KMS-11 (cell line): ENCODE data around the gene UBE3B.

Source experiments
- H2AFZ ChIP-seq: fragments of 200-600 bp; sonication (generic); 2 replicates; pipeline ENCODE4 v1.6.1; 2016; ENCODE audit warnings: antibody characterized with exemption, mixed run types, low read depth
- H3K27ac ChIP-seq: fragments of 200-600 bp; sonication (generic); 2 replicates; pipeline ENCODE4 v1.6.1; 2016; ENCODE audit warnings: mild to moderate bottlenecking, mixed run types
- H3K27me3 ChIP-seq: fragments of 200-600 bp; sonication (generic); 2 replicates; pipeline ENCODE4 v1.6.1; 2017; ENCODE audit warnings: mild to moderate bottlenecking, low read depth, mixed run types, moderate library complexity; ENCODE audit not compliant: insufficient read depth
- H3K36me3 ChIP-seq: fragments of 200-600 bp; sonication (generic); 2 replicates; pipeline ENCODE4 v1.6.1; 2017; ENCODE audit warnings: mild to moderate bottlenecking, mixed run types; ENCODE audit not compliant: insufficient read depth
- H3K4me1 ChIP-seq: fragments of 200-600 bp; sonication (generic); 2 replicates; pipeline ENCODE4 v1.6.1; 2016; ENCODE audit warnings: mild to moderate bottlenecking, low read depth, mixed run types; ENCODE audit not compliant: poor library complexity, severe bottlenecking
- H3K4me2 ChIP-seq: fragments of 200-600 bp; sonication (generic); 2 replicates; pipeline ENCODE4 v1.7.0; 2016; ENCODE audit warnings: mild to moderate bottlenecking, mixed run types
- H3K4me3 ChIP-seq: fragments of 200-600 bp; sonication (generic); IDR thresholded peaks from 2 replicates; pipeline ENCODE4 v1.6.1; 2017; ENCODE audit warnings: low read depth, low read length, mixed read lengths; ENCODE audit not compliant: insufficient read depth
- H3K79me2 ChIP-seq: fragments of 200-600 bp; sonication (generic); 2 replicates; pipeline ENCODE4 v1.6.1; 2016; ENCODE audit warnings: low read depth, mixed run types; ENCODE audit not compliant: insufficient read depth
- H3K9ac ChIP-seq: fragments of 200-600 bp; sonication (generic); 2 replicates; pipeline ENCODE4 v1.6.1; 2016; ENCODE audit warnings: mild to moderate bottlenecking, mixed run types
- H4K20me1 ChIP-seq: fragments of 200-600 bp; sonication (generic); 2 replicates; pipeline ENCODE4 v1.6.1; 2016; ENCODE audit warnings: mild to moderate bottlenecking, mixed run types; ENCODE audit not compliant: insufficient read depth
- CTCF ChIP-seq: fragments of 200-600 bp; sonication (generic); conservative IDR thresholded peaks from 2 replicates; pipeline ENCODE4 v1.6.1; 2017; ENCODE audit warnings: low read depth, mild to moderate bottlenecking, antibody characterized with exemption, low read length, moderate library complexity, mixed read lengths

The UBE3B gene

DNA sequence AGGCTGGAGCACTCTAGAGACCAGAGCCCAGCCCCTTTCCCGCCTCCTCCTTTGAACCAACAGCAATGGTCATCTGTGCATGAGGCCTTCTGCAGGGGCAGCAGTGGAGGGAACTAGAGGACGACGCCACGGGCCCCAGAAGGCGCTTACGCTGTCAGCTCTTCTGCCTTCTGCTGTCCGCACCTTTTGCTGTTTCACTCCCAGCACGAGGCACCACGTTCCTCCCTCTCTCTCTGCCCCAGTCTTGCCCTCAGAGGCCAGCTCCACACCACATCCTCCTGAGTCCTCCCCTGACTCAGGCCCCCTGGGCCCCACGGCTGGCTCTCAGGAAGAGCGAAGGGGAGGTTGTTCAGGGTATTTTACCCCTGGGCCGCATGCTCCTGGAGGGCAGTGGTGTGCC is 80.4 kb downstream of the UBE3B start:
- Histone ChIP-seq H3K4me2 (no peak overlapping the region), H3K27ac (no peak overlapping the region), H3K4me1 (no peaks in the 10 kb centered on the region), H4K20me1 (no peaks in the 10 kb centered on the region), H3K36me3 (no peaks in the 10 kb centered on the region), H3K79me2 (no peaks in the 10 kb centered on the region), H3K27me3 (no peaks in the 10 kb centered on the region), H2AFZ (no peak overlapping the region), H3K4me3 (no peak overlapping the region), H3K9ac (no peak overlapping the region)
- TF ChIP-seq CTCF, result no peak

- H3K27me3 ChIP-seq, result no peaks in the 10 kb centered on the region
- no peak for TF ChIP-seq CTCF
- no peaks in the 10 kb centered on the region for H3K4me1 ChIP-seq
- H4K20me1 ChIP-seq, result no peaks in the 10 kb centered on the region
- no peak overlapping the region for H2AFZ ChIP-seq
- no peaks in the 10 kb centered on the region for H3K79me2 ChIP-seq
- no peak overlapping the region for H3K4me3 ChIP-seq
- no peaks in the 10 kb centered on the region for H3K36me3 ChIP-seq
- no peak overlapping the region for H3K9ac ChIP-seq
- H3K27ac ChIP-seq, result no peak overlapping the region
- no peak overlapping the region for H3K4me2 ChIP-seq
Observed at GRCh38 chr12:109558374-109559199, 81.2 kb downstream of the UBE3B start.

DNA sequence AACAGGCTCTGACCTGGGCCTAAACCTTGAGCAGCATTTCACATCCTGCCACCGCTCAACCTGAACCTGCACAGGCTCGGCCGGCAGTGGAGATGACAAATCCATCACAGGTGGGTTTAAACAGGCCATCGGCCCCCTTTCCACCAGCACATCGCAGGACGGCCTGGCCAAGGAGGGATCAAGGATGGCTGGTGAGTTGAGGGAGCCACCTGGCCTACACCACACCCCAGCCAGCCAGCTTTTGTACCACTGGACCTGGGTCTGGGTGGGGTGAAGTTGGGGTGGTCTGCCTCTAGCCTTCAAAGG is 81.7 kb downstream of the UBE3B start:
- H3K4me3 ChIP-seq, result no peak overlapping the region
- H4K20me1 ChIP-seq, result no peaks in the 10 kb centered on the region
- H3K79me2 ChIP-seq, result no peaks in the 10 kb centered on the region
- no peaks in the 10 kb centered on the region for H3K36me3 ChIP-seq
- H2AFZ ChIP-seq, result no peak overlapping the region
- no peak overlapping the region for H3K9ac ChIP-seq
- no peak overlapping the region for H3K27ac ChIP-seq
- H3K27me3 ChIP-seq, result no peaks in the 10 kb centered on the region
- no peaks in the 10 kb centered on the region for H3K4me1 ChIP-seq
- no peak for TF ChIP-seq CTCF
- H3K4me2 ChIP-seq, result no peak overlapping the region

DNA sequence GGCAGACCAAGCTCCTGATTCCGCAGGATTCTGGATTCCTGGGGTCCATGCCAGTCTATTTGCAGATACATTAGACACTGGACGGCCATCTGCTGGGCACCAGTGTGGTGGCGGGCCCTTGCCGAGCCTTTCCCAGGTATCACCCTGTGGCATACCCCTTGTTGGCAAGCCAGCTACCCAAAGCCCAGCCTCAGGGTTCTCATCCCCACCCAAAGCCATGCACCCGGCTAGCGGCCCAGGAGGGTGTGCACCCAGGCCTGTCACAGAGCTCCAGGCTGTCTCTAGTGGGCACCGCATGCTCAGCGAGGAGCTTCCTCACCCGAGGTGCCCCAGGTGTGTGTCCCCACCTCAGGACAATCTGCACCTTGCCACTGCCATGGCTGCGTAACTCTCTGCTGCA is 82.2 kb downstream of the UBE3B start:
- no peaks in the 10 kb centered on the region for H3K4me1 ChIP-seq
- H2AFZ ChIP-seq, result no peak overlapping the region
- no peaks in the 10 kb centered on the region for H3K27me3 ChIP-seq
- H3K27ac ChIP-seq, result no peak overlapping the region
- H3K4me2 ChIP-seq, result no peak overlapping the region
- H3K36me3 ChIP-seq, result no peaks in the 10 kb centered on the region
- H3K79me2 ChIP-seq, result no peaks in the 10 kb centered on the region
- TF ChIP-seq CTCF, result no peak
- no peak overlapping the region for H3K4me3 ChIP-seq
- H3K9ac ChIP-seq, result no peak overlapping the region
- no peaks in the 10 kb centered on the region for H4K20me1 ChIP-seq
